Activated B cell treated with CpG ODN at 0.5 μM for 24 hours (primary cell): Measurements from ENCODE around the gene ZMYND8. TPM values are rescaled to one million over a fixed set of nuclear protein-coding genes. Genes with fewer than 3 reads are reported as not detected.
"Not testable (repeated sequence)": the region's sequence is repeated elsewhere in the genome, so short reads cannot be mapped to it uniquely, and the experiment has no call there.

Experiments
- ATAC-seq: fragments of 200-7000 bp; cut with Tn5 transposase; one replicate; pipeline ENCODE4 v1.10.0; 2021; ENCODE audit warnings: low read depth, mild to moderate bottlenecking, moderate library complexity
- CTCF ChIA-PET: fragments of 350-600 bp; sonication (Branson Sonifier 250); formaldehyde crosslinking; loops from one replicate; lab custom pipeline; 2021; ENCODE audit warnings: antibody characterized with exemption; lab: Charles Lee
- POLR2A ChIA-PET: fragments of 350-600 bp; sonication (Branson Sonifier 250); formaldehyde crosslinking; loops from one replicate; lab custom pipeline; 2021; ENCODE audit warnings: antibody characterized with exemption; lab: Charles Lee
- DNase-seq: peaks from one replicate; pipeline ENCODE4 v3.0.0; 2022
- H3K27ac Mint-ChIP-seq: one replicate; pipeline ENCODE4 v1.8.0; 2020; ENCODE audit warnings: mixed read lengths
- H3K27me3 Mint-ChIP-seq: one replicate; pipeline ENCODE4 v1.8.0; 2021; ENCODE audit warnings: mixed read lengths
- H3K36me3 Mint-ChIP-seq: one replicate; pipeline ENCODE4 v1.8.0; 2021; ENCODE audit warnings: low read depth, mixed read lengths
- H3K4me1 Mint-ChIP-seq: one replicate; pipeline ENCODE4 v1.8.0; 2021; ENCODE audit warnings: mixed read lengths
- H3K4me3 Mint-ChIP-seq: one replicate; pipeline ENCODE4 v1.8.0; 2020; ENCODE audit warnings: mild to moderate bottlenecking, mixed read lengths
- H3K9me3 Mint-ChIP-seq: one replicate; pipeline ENCODE4 v1.8.0; 2020; ENCODE audit warnings: mixed read lengths
- intact Hi-C: fragments of 100-400 bp; cut with micrococcal nuclease; formaldehyde crosslinking; loops from one replicate; pipeline ENCODE4 v1.15.1; 2024
- total RNA-seq: library from RNA; stranded (reverse); gene quantifications from 2 replicates; pipeline ENCODE4 v1.2.3, GENCODE V29; 2022
- TF ChIP-seq, protein P1 (sequence below): fragments of 200-600 bp; IDR thresholded peaks from one replicate; pipeline ENCODE4 v1.8.0; 2022; ENCODE audit warnings: antibody characterized with exemption, mild to moderate bottlenecking

The ZMYND8 gene
- total RNA-seq, 1 donor from 2014 or later = 42.6 TPM

DNA sequence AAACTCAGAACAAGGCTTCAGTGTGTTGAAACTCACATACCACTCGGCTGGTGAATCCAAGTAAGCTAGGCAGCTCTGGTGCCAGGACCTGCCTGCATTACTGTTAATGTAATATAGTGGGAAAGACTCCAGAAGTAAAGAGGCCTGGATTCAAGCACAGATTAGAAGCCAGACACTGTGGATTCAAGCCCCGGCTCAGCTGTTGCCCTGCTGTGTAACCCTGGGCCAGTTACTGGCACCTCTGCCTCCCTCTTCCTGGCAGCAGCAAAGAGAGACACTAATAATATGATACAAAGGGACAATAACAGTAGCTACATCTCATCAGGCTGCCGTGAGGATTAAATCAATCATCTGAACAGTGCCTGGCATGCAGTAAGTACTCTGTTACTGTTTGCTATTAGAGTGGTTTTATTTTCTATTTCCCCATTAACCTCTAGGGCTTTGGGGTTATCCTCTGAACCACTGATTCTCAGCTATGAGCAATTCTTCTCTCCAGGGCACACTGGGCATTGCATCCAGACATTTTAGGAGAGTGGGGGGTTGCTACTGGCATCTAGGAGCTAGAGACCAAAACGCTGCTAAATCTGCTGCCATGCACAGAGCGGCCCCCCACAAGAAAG lies 92.9 kb downstream of the ZMYND8 start:
- POLR2A ChIA-PET = interaction anchor here (0.6 to 3.2 kb wide), 4 partner anchors 10 to 246 kb away, joined by 3 to 31 read pairs (median 4); partner anchors contain the start of gene NCOA3
- TF ChIP-seq, protein P1, sequence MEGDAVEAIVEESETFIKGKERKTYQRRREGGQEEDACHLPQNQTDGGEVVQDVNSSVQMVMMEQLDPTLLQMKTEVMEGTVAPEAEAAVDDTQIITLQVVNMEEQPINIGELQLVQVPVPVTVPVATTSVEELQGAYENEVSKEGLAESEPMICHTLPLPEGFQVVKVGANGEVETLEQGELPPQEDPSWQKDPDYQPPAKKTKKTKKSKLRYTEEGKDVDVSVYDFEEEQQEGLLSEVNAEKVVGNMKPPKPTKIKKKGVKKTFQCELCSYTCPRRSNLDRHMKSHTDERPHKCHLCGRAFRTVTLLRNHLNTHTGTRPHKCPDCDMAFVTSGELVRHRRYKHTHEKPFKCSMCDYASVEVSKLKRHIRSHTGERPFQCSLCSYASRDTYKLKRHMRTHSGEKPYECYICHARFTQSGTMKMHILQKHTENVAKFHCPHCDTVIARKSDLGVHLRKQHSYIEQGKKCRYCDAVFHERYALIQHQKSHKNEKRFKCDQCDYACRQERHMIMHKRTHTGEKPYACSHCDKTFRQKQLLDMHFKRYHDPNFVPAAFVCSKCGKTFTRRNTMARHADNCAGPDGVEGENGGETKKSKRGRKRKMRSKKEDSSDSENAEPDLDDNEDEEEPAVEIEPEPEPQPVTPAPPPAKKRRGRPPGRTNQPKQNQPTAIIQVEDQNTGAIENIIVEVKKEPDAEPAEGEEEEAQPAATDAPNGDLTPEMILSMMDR = no peak

DNA sequence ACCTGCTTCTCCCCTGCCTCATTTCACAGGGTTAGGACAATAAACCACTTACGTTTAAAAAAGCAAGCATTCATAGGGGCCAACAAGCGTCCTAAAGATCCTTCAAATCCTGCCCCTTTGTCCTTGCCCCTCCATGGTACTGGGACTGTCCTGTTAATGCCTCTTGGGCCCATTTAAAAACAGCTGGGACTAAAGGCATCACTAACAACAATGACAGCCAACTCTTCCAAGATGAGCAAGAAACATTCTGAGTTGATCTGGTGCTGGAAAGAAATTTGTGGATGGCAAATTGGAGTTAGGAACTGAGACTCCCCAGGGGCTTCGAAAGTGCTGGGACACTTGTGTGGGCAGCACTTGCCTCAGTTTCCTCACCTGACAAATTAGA lies 93.4 kb downstream of the ZMYND8 start:
- ChIA-PET CTCF (interaction anchor here (1.0 to 4.3 kb wide), 4 partner anchors 10 to 358 kb away, joined by 4 to 62 read pairs (median 13); no protein-coding TSS in a partner anchor), POLR2A (interaction anchor here (0.8 to 3.2 kb wide), 6 partner anchors 10 to 230 kb away, joined by 3 to 31 read pairs (median 6); partner anchors contain the start of gene ZMYND8)
- intact Hi-C loops = no loop called here
- Mint-ChIP-seq H3K27ac (peak overlapping the region; percentile 92), H3K4me3 (peak overlapping the region; percentile 69), H3K9me3 (no peaks in the 10 kb centered on the region), H3K27me3 (no peaks in the 10 kb centered on the region), H3K36me3 (peaks cover 53% of the 10 kb centered on the region), H3K4me1 (peaks cover 80% of the 10 kb centered on the region)
- TF ChIP-seq, protein P1 = no peak
- DNase-seq (no peak), ATAC-seq (no peak)

More for the DNA sequence above, 92.9 kb downstream of the ZMYND8 start:
- Mint-ChIP-seq H3K36me3 (peaks cover 53% of the 10 kb centered on the region), H3K4me1 (peaks cover 78% of the 10 kb centered on the region), H3K27ac (peak overlapping the region; percentile 92), H3K4me3 (peak overlapping the region; percentile 69), H3K9me3 (no peaks in the 10 kb centered on the region), H3K27me3 (no peaks in the 10 kb centered on the region)
- ATAC-seq (peak; percentile 41), DNase-seq (no peak)
- CTCF ChIA-PET = interaction anchor here (0.9 to 4.3 kb wide), 4 partner anchors 10 to 357 kb away, joined by 3 to 62 read pairs (median 13); no protein-coding TSS in a partner anchor
- intact Hi-C loops = no loop called here

DNA sequence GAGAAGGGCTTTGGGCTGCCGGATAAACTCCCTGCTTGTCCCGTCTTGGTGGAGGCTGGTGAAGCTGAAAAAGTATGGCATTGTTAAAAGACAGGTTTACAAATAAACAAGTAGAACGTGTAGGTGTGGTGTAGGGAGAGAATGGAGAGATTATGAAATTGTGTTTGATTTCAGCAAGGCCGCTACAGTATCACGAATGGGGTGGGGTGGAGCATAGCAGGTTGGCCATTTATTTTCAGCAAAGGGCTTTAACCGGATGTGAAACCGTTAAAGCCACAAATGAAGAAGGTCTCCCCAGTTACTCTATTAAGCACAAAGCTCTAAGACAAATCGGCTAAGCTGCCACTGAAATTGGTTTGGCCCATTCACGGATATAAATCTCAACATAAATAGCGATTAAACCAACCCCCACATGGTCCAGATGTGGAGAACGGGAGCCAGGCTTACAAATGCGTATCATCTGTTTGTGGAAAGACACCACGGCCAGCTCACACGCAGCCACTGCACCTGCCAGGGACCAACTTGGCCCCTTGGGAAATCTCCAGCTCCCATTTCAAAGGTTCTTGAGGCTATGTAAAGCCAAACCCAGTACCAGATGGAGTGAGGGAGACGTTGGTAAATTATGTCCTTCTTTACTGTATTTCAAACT lies 94.0 kb downstream of the ZMYND8 start:
- peak overlapping the region; percentile 69 for H3K4me3 Mint-ChIP-seq
- peaks cover 80% of the 10 kb centered on the region for H3K4me1 Mint-ChIP-seq
- no peaks in the 10 kb centered on the region for H3K27me3 Mint-ChIP-seq
- peaks cover 50% of the 10 kb centered on the region for H3K36me3 Mint-ChIP-seq
- POLR2A ChIA-PET = interaction anchor here (0.7 to 3.2 kb wide), 6 partner anchors 9 to 150 kb away, joined by 3 to 31 read pairs (median 6); partner anchors contain the start of gene ZMYND8
- no peaks in the 10 kb centered on the region for H3K9me3 Mint-ChIP-seq
- TF ChIP-seq, protein P1 = no peak
- ATAC-seq = peak; percentile 77
- DNase-seq = peak; percentile 48
- peak overlapping the region; percentile 92 for H3K27ac Mint-ChIP-seq
- intact Hi-C loops = no loop called here
- CTCF ChIA-PET = interaction anchor here (1.0 to 4.3 kb wide), 5 partner anchors 11 to 358 kb away, joined by 3 to 62 read pairs (median 5); no protein-coding TSS in a partner anchor

DNA sequence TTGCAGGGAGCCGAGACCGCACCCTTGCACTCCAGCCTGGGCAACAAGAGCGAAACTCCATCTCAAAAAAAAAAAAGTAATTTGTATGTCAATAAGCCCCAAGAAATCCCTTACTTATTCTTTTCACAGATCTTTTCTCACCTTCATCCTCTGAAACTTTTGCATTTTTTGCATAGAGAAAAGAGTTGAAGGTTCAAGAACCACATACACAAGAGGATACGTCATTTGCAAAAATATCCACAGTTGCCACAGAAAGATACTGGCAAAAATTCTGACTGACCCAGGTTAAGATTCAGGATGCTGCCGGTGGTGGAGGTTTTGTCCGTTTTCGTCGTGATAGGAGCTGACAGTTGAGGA lies 94.5 kb downstream of the ZMYND8 start:
- ChIA-PET CTCF (interaction anchor here (1.0 to 4.3 kb wide), 5 partner anchors 12 to 359 kb away, joined by 3 to 62 read pairs (median 5); no protein-coding TSS in a partner anchor), POLR2A (interaction anchor here (0.7 to 3.2 kb wide), 6 partner anchors 8 to 150 kb away, joined by 3 to 31 read pairs (median 6); partner anchors contain the start of gene ZMYND8)
- ATAC-seq (no peak), DNase-seq (no peak)
- intact Hi-C loops = no loop called here
- H3K4me1 Mint-ChIP-seq = peaks cover 82% of the 10 kb centered on the region
- TF ChIP-seq, protein P1 = no peak
- no peaks in the 10 kb centered on the region for H3K27me3 Mint-ChIP-seq
- peak overlapping the region; percentile 69 for H3K4me3 Mint-ChIP-seq
- H3K9me3 Mint-ChIP-seq = no peaks in the 10 kb centered on the region
- peaks cover 49% of the 10 kb centered on the region for H3K36me3 Mint-ChIP-seq
- peak overlapping the region; percentile 92 for H3K27ac Mint-ChIP-seq

DNA sequence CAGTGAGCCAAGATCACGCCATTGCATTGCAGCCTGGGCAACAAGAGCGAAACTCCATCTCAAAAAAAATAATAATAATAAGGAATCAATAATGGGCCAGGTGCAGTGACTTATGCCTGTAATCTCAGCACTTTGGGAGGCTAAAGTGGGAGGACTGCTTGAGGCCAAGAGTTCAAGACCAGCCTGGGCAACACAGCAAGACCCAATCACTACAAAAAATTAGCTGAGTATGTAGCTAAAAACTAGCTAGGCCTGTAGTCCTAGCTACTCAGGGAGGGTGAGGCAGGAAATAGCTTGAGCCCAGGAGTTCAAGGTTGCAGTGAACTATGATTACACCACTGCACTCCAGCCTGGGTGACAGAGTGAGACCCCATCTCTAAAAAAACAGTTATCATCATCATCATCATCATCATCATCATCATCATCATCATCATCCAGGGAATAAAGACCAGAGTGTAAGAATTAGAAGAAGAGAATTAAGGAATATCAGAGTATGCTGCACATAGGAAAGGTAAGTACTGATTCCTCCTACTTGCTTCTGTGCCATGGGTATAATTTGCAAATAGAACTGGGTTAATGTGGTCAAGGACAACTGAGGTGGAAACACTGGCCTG lies 95.2 kb downstream of the ZMYND8 start:
- POLR2A ChIA-PET = interaction anchor here (3.2 kb wide), 1 partner anchor 12 kb away, joined by 31 read pairs; no protein-coding TSS in a partner anchor

DNA sequence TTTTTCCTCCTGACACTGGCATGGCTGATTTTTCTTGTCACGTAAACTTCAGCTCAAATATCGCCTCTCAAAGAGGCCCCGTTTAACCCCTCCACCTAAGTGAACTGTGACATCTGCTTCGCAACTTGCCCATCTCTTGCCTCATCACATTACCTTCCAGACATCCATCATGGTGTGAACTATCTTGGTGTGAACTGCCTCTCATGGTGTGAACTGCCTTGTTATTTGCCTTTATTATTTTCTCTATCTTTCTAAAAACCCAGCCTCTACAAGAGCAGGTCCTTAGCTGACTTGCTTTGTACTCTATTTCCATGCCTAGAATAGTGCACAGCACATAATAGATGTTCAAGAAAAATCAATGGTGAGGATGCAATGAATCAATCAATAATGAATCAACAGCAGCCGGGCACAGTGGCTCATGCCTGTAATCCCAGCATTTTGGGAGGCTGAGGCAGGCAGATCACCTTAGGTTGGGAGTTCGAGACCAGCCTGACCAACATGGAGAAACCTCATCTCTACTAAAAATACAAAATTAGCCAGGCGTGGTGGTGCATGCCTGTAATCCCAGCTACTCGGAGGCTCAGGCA lies 95.9 kb downstream of the ZMYND8 start:
- intact Hi-C loops, ATAC-seq, H3K4me3 Mint-ChIP-seq, H3K9me3 Mint-ChIP-seq, H3K27me3 Mint-ChIP-seq, POLR2A ChIA-PET, DNase-seq: not testable (repeated sequence)
- CTCF ChIA-PET = interaction anchor here (4.3 kb wide), 1 partner anchor 13 kb away, joined by 62 read pairs; no protein-coding TSS in a partner anchor
- Mint-ChIP-seq H3K36me3 (peaks cover 43% of the 10 kb centered on the region), H3K27ac (peak overlapping the region; percentile 90), H3K4me1 (peaks cover 75% of the 10 kb centered on the region)

More for the DNA sequence above, 95.2 kb downstream of the ZMYND8 start:
- CTCF ChIA-PET = interaction anchor here (1.1 to 4.3 kb wide), 2 partner anchors 12 to 284 kb away, joined by 3 to 62 read pairs; no protein-coding TSS in a partner anchor
- H3K9me3 Mint-ChIP-seq, H3K27me3 Mint-ChIP-seq, ATAC-seq, DNase-seq, intact Hi-C loops: not testable (repeated sequence)
- Mint-ChIP-seq H3K4me3 (peak overlapping the region; percentile 15), H3K27ac (peak overlapping the region; percentile 92), H3K36me3 (peaks cover 46% of the 10 kb centered on the region), H3K4me1 (peaks cover 78% of the 10 kb centered on the region)
